NT2/D1 (cell line): ENCODE measurements around the gene CSNK2A3.

Experiments used
- DNase-seq: peaks from one replicate; pipeline ENCODE4 v3.0.0-alpha.2; 2011; ENCODE audit warnings: low read depth, low spot score
- H3K27me3 ChIP-seq: 2 replicates; pipeline ENCODE4 v1.6.0; 2011; ENCODE audit warnings: mild to moderate bottlenecking; ENCODE audit not compliant: insufficient read length, insufficient read depth
- H3K36me3 ChIP-seq: 2 replicates; pipeline ENCODE4 v1.6.1; 2011; ENCODE audit warnings: mild to moderate bottlenecking, low read length, mixed read lengths; ENCODE audit not compliant: insufficient read depth, insufficient read length
- H3K4me1 ChIP-seq: 2 replicates; pipeline ENCODE4 v1.5.1; 2011; ENCODE audit not compliant: insufficient read depth, insufficient read length
- H3K4me3 ChIP-seq: 2 replicates; pipeline ENCODE4 v1.5.1; 2011; ENCODE audit warnings: low read depth; ENCODE audit not compliant: insufficient read length
- H3K9ac ChIP-seq: 2 replicates; pipeline ENCODE4 v1.6.0; 2011; ENCODE audit warnings: low read depth; ENCODE audit not compliant: insufficient read length
- H3K9me3 ChIP-seq: 2 replicates; pipeline ENCODE4 v1.5.1; 2011; ENCODE audit warnings: mild to moderate bottlenecking, low read length; ENCODE audit not compliant: insufficient read depth
- SUZ12 ChIP-seq: IDR thresholded peaks from 2 replicates; pipeline ENCODE4 v1.6.1; 2011; ENCODE audit not compliant: insufficient read length, insufficient read depth; ENCODE audit errors: extremely low read depth
- YY1 ChIP-seq: IDR thresholded peaks from 2 replicates; pipeline ENCODE4 v1.6.1; 2011; ENCODE audit not compliant: insufficient read length, insufficient read depth
- ZNF274 ChIP-seq: IDR thresholded peaks from 2 replicates; pipeline ENCODE4 v1.6.1; 2011; ENCODE audit warnings: mild to moderate bottlenecking, low read depth, low read length

The CSNK2A3 gene

DNA sequence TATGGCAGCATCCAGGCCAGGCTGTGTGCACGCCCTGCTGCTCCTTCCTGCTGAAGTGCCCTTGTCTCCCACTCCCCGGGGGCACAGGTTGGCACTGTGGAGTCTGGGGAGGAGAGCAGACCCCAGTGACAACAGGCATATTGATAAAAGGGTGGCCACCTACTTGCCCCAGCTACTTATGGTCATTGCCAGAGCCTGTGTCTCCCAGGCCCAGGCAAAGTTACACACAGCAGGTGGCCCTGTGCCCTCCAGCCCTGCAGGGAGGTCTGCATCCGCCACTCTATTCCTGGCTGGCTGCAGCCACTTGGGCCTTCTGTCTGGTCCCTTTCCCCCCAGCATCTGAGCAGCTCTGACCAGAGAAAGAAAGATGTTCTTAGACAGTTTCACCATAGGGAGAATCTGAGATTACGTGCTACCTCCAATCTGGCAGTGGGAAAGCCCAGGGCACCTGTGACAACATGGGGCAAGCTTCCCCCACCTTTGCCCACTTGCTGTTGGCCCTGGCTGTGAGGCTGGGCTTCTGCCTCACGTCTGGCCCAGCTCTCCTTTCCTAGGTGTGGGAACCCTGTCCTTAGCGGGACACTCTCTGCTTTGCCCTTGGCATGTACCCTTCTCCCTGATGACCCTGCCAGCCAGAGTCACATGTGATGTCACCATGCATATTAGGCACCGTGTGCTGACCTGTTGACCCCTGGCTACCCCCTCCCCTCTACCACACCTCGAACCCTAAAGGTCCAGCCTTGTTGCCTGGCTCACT is 25.3 kb upstream of the CSNK2A3 start:
- no peak for TF ChIP-seq SUZ12
- TF ChIP-seq YY1 = no peak
- no peak for TF ChIP-seq ZNF274
- no peak overlapping the region for H3K4me3 ChIP-seq
- H3K36me3 ChIP-seq = no peaks in the 10 kb centered on the region
- no peaks in the 10 kb centered on the region for H3K4me1 ChIP-seq
- no peak overlapping the region for H3K9ac ChIP-seq
- no peak for DNase-seq
- H3K27me3 ChIP-seq = no peaks in the 10 kb centered on the region
- no peaks in the 10 kb centered on the region for H3K9me3 ChIP-seq

GRCh38 chr11:11374358-11375148 is 21.5 kb upstream of the CSNK2A3 start:
- Histone ChIP-seq H3K27me3 (no peaks in the 10 kb centered on the region), H3K4me3 (no peak overlapping the region), H3K4me1 (peaks cover 2% of the 10 kb centered on the region), H3K9ac (no peak overlapping the region), H3K9me3 (no peaks in the 10 kb centered on the region), H3K36me3 (no peaks in the 10 kb centered on the region)
- TF ChIP-seq SUZ12 (no peak), ZNF274 (no peak), YY1 (no peak)
- DNase-seq = no peak

DNA sequence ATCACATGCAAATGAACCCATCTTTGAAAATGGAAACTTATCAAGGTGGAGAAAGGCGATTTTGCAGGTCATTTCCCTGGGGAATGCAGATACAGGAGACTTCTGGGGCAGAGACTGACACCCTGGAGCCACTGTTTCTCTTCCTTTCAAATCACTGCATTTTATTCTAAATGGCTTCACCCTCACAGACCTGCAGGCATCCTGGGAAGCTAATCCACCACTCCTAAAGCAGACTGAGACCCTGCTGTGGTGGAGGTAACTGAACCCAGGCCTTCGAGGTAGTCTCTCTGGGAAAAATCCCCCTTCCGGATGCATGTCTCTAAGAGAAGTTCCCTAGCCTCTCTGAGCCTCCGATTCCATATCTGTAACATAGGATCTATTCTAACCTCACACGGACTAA is 20.9 kb upstream of the CSNK2A3 start:
- Histone ChIP-seq H3K9me3 (no peaks in the 10 kb centered on the region), H3K36me3 (no peaks in the 10 kb centered on the region), H3K4me3 (no peak overlapping the region), H3K4me1 (peaks cover 2% of the 10 kb centered on the region), H3K9ac (no peak overlapping the region), H3K27me3 (no peaks in the 10 kb centered on the region)
- DNase-seq = no peak
- no peak for TF ChIP-seq ZNF274
- no peak for TF ChIP-seq YY1
- no peak for TF ChIP-seq SUZ12

GRCh38 chr11:11372461-11372860 is 19.4 kb upstream of the CSNK2A3 start:
- TF ChIP-seq YY1 = no peak
- TF ChIP-seq ZNF274 = no peak
- no peak for TF ChIP-seq SUZ12
- no peak overlapping the region for H3K9ac ChIP-seq
- no peak overlapping the region for H3K4me3 ChIP-seq
- H3K27me3 ChIP-seq = no peaks in the 10 kb centered on the region
- H3K9me3 ChIP-seq = no peaks in the 10 kb centered on the region
- no peaks in the 10 kb centered on the region for H3K36me3 ChIP-seq
- H3K4me1 ChIP-seq = peaks cover 2% of the 10 kb centered on the region
- no peak for DNase-seq

DNA sequence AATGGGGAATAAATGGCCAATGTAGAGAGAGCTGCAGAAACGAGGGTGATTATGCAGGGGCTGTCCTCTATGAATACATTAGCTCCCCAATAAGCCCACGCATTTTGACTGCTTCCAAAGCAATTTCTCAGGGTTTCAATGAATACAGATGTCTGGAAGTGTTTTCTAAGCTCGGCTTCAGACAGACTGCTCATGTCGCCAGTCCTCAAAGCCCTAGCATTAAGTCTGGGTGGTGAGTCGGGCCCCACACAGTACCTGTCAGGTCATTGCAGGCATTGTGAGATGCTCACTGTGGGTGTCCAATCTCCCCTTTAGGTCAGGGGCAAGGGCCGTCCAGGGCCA is 17.9 kb upstream of the CSNK2A3 start:
- H3K4me1 ChIP-seq = peaks cover 2% of the 10 kb centered on the region
- DNase-seq = no peak
- H3K9me3 ChIP-seq = no peaks in the 10 kb centered on the region
- TF ChIP-seq SUZ12 (no peak), ZNF274 (no peak), YY1 (no peak)
- no peak overlapping the region for H3K9ac ChIP-seq
- H3K4me3 ChIP-seq = no peak overlapping the region
- H3K27me3 ChIP-seq = no peaks in the 10 kb centered on the region
- H3K36me3 ChIP-seq = no peaks in the 10 kb centered on the region

GRCh38 chr11:11370255-11370961 is 17.4 kb upstream of the CSNK2A3 start:
- Histone ChIP-seq H3K27me3 (no peaks in the 10 kb centered on the region), H3K36me3 (no peaks in the 10 kb centered on the region), H3K4me3 (no peak overlapping the region), H3K9ac (no peak overlapping the region), H3K9me3 (no peaks in the 10 kb centered on the region), H3K4me1 (peaks cover 2% of the 10 kb centered on the region)
- DNase-seq = no peak
- no peak for TF ChIP-seq SUZ12
- TF ChIP-seq YY1 = no peak
- no peak for TF ChIP-seq ZNF274

DNA sequence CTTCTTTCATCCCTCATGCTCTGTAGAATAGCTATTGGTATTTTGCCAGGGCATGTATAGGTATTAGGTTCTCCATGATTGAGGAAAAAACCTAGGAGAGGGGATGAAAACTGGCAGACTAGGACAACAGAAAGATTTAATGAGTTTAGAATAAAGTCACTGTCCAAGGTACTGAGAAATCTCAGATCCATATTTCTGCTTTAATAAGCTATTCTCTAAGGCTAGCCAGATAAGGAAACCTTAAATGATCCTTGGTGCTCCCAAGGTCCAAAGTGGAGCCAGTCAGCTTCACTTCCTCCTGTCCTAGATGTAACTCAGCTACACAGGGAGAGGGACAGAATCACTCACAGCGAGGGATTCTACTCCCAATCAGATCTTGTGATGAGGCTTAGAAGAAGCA is 13.7 kb upstream of the CSNK2A3 start:
- no peak overlapping the region for H3K9ac ChIP-seq
- H3K4me1 ChIP-seq = peaks cover 2% of the 10 kb centered on the region
- no peaks in the 10 kb centered on the region for H3K27me3 ChIP-seq
- H3K4me3 ChIP-seq = no peak overlapping the region
- no peaks in the 10 kb centered on the region for H3K9me3 ChIP-seq
- no peak for TF ChIP-seq ZNF274
- no peak for TF ChIP-seq YY1
- no peak for TF ChIP-seq SUZ12
- no peak for DNase-seq
- H3K36me3 ChIP-seq = no peaks in the 10 kb centered on the region
